OCI-LY7 (cell line): Measurements from ENCODE around the gene POTEI. TPM values are rescaled to one million over a fixed set of nuclear protein-coding genes. Genes with fewer than 3 reads are reported as not detected.
"Not testable (repeated sequence)": the region's sequence is repeated elsewhere in the genome, so short reads cannot be mapped to it uniquely, and the experiment has no call there.

Experiments used
- Bru-seq: library from RNA; stranded (reverse); fragments of 400-500 nt; gene quantifications from one replicate; lab custom pipeline; 2021; lab: Mats Ljungman, UMichigan
- BruChase-seq, 2 experiments: library from RNA; stranded (reverse); fragments of 400-500 nt; gene quantifications; one replicate each; lab custom pipeline; 2021; lab: Mats Ljungman, UMichigan
- BruUV-seq: library from RNA; stranded (reverse); fragments of 400-500 nt; replicated peaks from 2 replicates; lab custom pipeline; 2021; lab: Mats Ljungman, UMichigan
- CTCF ChIA-PET: fragments of 300-600 bp; sonication (Branson Sonifier 250); formaldehyde crosslinking; loops from one replicate; lab custom pipeline; 2022; ENCODE audit warnings: antibody characterized with exemption; ENCODE audit not compliant: unreplicated experiment; lab: Charles Lee
- POLR2A ChIA-PET: fragments of 300-600 bp; sonication (Branson Sonifier 250); formaldehyde crosslinking; loops from one replicate; lab custom pipeline; 2022; ENCODE audit warnings: antibody characterized with exemption; lab: Charles Lee
- DNase-seq: peaks from one replicate; pipeline ENCODE4 v3.0.0-alpha.2; 2015; ENCODE audit warnings: low spot score
- H2AFZ ChIP-seq: fragments of 200-600 bp; sonication (generic), shearing (Covaris generic); 2 replicates; pipeline ENCODE4 v1.6.1; 2014; ENCODE audit warnings: mild to moderate bottlenecking, antibody characterized with exemption, low read length, moderate library complexity
- H3K27ac ChIP-seq: fragments of 200-600 bp; sonication (generic); 2 replicates; pipeline ENCODE4 v1.5.1; 2014; ENCODE audit warnings: mixed run types, low read depth, mild to moderate bottlenecking, moderate library complexity, low read length, inconsistent platforms; ENCODE audit not compliant: poor library complexity, severe bottlenecking
- H3K36me3 ChIP-seq: fragments of 200-600 bp; sonication (generic); 2 replicates; pipeline ENCODE4 v1.6.1; 2014; ENCODE audit warnings: mild to moderate bottlenecking, antibody characterized with exemption, low read length, moderate library complexity, mixed read lengths; ENCODE audit not compliant: insufficient read depth
- H3K4me1 ChIP-seq: fragments of 200-600 bp; sonication (generic); 2 replicates; pipeline ENCODE4 v1.5.1; 2014; ENCODE audit warnings: mild to moderate bottlenecking, low read length; ENCODE audit not compliant: insufficient read depth, poor library complexity, severe bottlenecking
- H3K4me2 ChIP-seq: fragments of 200-600 bp; sonication (generic); 2 replicates; pipeline ENCODE4 v1.6.1; 2014; ENCODE audit warnings: mild to moderate bottlenecking, low read length
- H3K4me3 ChIP-seq: fragments of 200-600 bp; sonication (generic); 2 replicates; pipeline ENCODE4 v1.5.1; 2014; ENCODE audit warnings: mild to moderate bottlenecking, low read depth, low read length; ENCODE audit not compliant: poor library complexity, severe bottlenecking
- H3K79me2 ChIP-seq: fragments of 200-600 bp; sonication (generic); 2 replicates; pipeline ENCODE4 v1.6.1; 2016; ENCODE audit warnings: low read depth, mild to moderate bottlenecking, low read length, moderate library complexity, mixed read lengths; ENCODE audit not compliant: insufficient read depth
- H3K9me2 ChIP-seq: fragments of 200-600 bp; sonication (generic); 2 replicates; pipeline ENCODE4 v1.6.1; 2016; ENCODE audit warnings: mild to moderate bottlenecking, low read length, mixed read lengths; ENCODE audit not compliant: insufficient read depth
- H3K9me3 ChIP-seq: fragments of 200-600 bp; sonication (generic); 2 replicates; pipeline ENCODE4 v1.6.1; 2014; ENCODE audit warnings: mild to moderate bottlenecking, mixed run types, low read length, mixed read lengths
- H4K20me1 ChIP-seq: fragments of 200-600 bp; sonication (generic); 2 replicates; pipeline ENCODE4 v1.6.1; 2014; ENCODE audit warnings: mild to moderate bottlenecking, antibody characterized with exemption, low read length, moderate library complexity, mixed read lengths; ENCODE audit not compliant: insufficient read depth
- intact Hi-C: fragments of 100-400 bp; cut with micrococcal nuclease; formaldehyde crosslinking; loops from one replicate; pipeline ENCODE4 v1.10.0; 2022; ENCODE audit not compliant: unreplicated experiment
- long read RNA-seq: library from polyadenylated mRNA; stranded (forward); transcript quantifications from one replicate; pipeline ENCODE4 v2.0.0, GENCODE V29; 2022
- total RNA-seq, 2 experiments: library from RNA; depleted of rRNA in 1 of 2; stranded (reverse); fragments of >200 nt in 1 of 2; shearing (Covaris generic) in 1 of 2; gene quantifications; 2 replicates each; pipeline ENCODE4 v1.2.3, GENCODE V29; 2014 to 2022

Gene POTEI
- total RNA-seq (2014; rRNA removed; shearing (Covaris generic)) (0.06 TPM in 1 of 2 replicates, not detected in the other), total RNA-seq (2022) (0.26 and 0.44 TPM in 2 replicates), Bru-seq, nascent RNA (percentile 14 among the genes with signal in this experiment), BruChase-seq, experiment 1, labeled RNA remaining after a 6-hour chase (percentile 20 among the genes with signal in this experiment), BruChase-seq, experiment 2, labeled RNA remaining after a 2-hour chase (percentile 21 among the genes with signal in this experiment)
- long read RNA-seq = 0 reads

DNA sequence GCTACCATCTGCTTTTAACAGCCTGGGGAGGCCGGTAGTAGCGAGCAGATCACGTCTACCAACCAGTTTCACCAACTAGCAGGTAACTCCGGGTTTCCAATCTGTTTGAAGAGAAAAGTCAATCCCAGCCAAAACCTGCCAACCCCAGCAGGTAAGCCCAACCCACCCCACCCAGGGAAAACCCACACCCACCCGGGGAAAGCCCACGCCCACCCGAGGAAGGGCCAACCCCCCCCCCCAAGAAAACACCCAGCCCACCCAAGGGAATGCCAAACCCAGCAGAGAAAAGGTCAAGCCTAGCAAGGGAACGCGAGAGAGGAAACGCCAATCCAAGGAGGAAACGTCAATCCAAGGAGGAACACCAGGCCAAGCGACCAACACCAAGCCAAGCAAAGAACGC lies at the start of gene POTEI:
TSS of gene POTEI (minus strand) at position 101 of the 400 bp plus-strand sequence. CDS start at position 8, 93 bp downstream.
- H3K36me3 ChIP-seq, intact Hi-C loops, BruUV-seq, H3K9me3 ChIP-seq, POLR2A ChIA-PET, H3K9me2 ChIP-seq, H3K4me2 ChIP-seq, H3K27ac ChIP-seq, DNase-seq, H3K4me3 ChIP-seq, CTCF ChIA-PET, H2AFZ ChIP-seq, H3K79me2 ChIP-seq, H3K4me1 ChIP-seq, H4K20me1 ChIP-seq: not testable (repeated sequence)

DNA sequence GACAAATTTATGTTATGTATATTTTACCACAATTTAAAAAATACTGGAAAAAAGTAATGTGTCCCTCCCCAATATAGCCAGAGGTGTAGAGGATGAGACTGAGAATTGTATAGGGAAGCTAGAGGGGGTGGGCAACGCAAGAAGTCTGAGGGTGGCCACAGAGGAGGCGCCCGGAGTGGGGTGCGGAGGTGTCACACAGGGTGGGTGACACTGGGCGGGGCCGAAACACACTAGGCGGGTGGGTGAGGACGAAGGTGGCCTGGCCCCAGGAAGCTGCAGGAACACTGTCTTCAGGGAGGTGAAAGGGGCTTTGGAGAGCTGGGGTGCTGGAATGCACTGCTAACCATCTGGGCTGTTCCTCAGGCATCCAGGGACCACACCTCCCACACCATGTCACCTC lies 47.3 kb upstream of the POTEI start:
- DNase-seq, CTCF ChIA-PET, BruUV-seq, POLR2A ChIA-PET, H3K4me1 ChIP-seq, H3K27ac ChIP-seq, H3K9me3 ChIP-seq, H3K79me2 ChIP-seq, H4K20me1 ChIP-seq, H3K4me2 ChIP-seq, H3K36me3 ChIP-seq, H3K4me3 ChIP-seq, H3K9me2 ChIP-seq, intact Hi-C loops, H2AFZ ChIP-seq: not testable (repeated sequence)

DNA sequence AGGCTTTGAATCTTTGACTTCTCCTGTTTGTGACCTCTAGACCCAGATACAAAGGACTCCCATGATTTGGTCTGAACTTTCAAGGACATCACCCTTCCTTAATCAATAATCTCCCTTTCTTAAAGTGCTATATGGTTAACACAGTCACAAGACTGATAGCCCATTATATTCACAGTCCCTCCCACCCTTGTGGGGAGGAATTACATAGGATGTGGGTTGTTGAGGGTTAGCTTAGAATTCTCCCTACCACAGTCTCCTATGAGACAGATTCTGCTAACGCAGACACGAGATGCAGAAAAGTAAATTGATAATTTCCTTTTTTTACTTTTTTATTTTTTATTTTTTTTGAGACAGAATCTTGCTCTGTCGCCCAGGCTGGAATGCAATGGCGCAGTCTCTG lies 45.0 kb upstream of the POTEI start:
- CTCF ChIA-PET, H3K9me2 ChIP-seq, intact Hi-C loops, POLR2A ChIA-PET, BruUV-seq, H4K20me1 ChIP-seq, H3K27ac ChIP-seq, H3K4me1 ChIP-seq, H3K79me2 ChIP-seq, H3K36me3 ChIP-seq, H3K9me3 ChIP-seq, H3K4me2 ChIP-seq, H2AFZ ChIP-seq, H3K4me3 ChIP-seq, DNase-seq: not testable (repeated sequence)

DNA sequence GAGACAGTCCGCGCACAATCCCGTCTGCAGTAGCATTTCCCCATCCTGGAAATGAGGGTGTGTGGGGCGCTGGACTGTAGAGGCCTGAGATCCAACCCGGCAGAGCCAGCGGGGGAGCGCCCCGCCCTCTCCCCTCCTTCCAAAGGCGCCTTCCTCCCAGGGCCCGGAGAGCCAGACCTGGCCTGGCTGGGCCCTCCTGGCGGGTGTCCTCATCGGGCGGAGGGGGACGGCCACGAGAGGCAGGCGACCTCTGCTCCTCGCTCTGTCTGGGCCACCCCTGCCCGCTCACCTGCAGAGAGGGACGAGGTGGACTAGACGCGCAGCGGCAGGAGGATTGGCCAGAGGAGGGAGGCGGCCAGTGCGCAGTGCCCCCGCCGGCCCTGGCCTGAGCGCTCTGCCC lies 40.3 kb upstream of the POTEI start:
- DNase-seq, H2AFZ ChIP-seq, H3K4me1 ChIP-seq, H3K9me3 ChIP-seq, H3K4me3 ChIP-seq, H3K79me2 ChIP-seq, BruUV-seq, intact Hi-C loops, H3K36me3 ChIP-seq, CTCF ChIA-PET, H4K20me1 ChIP-seq, H3K9me2 ChIP-seq, POLR2A ChIA-PET, H3K4me2 ChIP-seq, H3K27ac ChIP-seq: not testable (repeated sequence)

DNA sequence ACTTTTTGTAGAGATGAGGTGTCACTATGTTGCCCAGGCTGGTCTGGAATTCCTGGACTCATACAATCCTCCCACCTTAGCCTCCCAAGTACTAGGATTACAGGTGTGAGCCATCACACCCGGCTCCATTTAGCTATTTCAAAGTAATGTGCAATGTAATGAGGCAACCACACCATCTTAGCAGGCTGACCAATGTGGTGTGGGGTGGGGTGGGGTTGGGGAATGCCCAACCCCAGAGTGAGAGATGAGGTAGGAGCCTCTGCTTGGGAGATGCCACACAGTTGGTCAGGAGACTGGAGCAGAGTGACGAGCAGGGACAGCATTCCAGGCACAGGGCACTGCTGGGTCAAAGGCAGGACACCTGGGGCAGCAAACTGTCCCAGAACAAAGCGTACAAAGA lies 39.3 kb upstream of the POTEI start:
- not testable (repeated sequence) for H3K4me2 ChIP-seq, BruUV-seq, H3K9me2 ChIP-seq

DNA sequence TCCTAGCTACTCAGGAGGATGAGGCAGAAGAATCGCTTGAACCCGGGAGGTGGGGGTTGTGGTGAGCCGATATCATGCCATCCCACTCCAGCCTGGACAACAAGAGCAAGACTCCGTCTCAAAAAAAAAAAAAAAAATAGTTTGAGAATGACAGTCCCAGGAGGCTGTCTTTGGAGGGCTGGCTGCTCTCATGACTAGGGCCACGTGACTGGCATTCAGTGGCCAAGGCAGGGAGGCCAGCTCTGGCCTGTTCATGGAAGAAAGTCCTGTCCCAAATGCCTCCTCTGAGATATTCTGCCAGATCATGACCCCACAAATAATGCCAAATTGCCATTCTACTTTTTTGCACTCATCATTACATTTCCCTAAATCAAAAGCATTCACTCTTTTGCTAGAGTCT lies 35.9 kb upstream of the POTEI start:
- H2AFZ ChIP-seq, H3K36me3 ChIP-seq, H3K4me2 ChIP-seq, BruUV-seq, H4K20me1 ChIP-seq, intact Hi-C loops, DNase-seq, POLR2A ChIA-PET, H3K27ac ChIP-seq, H3K9me3 ChIP-seq, H3K79me2 ChIP-seq, CTCF ChIA-PET, H3K4me1 ChIP-seq, H3K9me2 ChIP-seq, H3K4me3 ChIP-seq: not testable (repeated sequence)

More for the DNA sequence above, 39.3 kb upstream of the POTEI start:
- H3K27ac ChIP-seq, H2AFZ ChIP-seq, CTCF ChIA-PET, DNase-seq, H3K9me3 ChIP-seq, H4K20me1 ChIP-seq, H3K4me3 ChIP-seq, H3K36me3 ChIP-seq, H3K79me2 ChIP-seq, POLR2A ChIA-PET, intact Hi-C loops, H3K4me1 ChIP-seq: not testable (repeated sequence)
